Mucosa of descending colon (tissue), 3 donors: Measurements from ENCODE around the gene MALRD1. TPM values are rescaled to one million over a fixed set of nuclear protein-coding genes. Genes with fewer than 3 reads are reported as not detected.
A peak's percentile ranks its signal among the peaks of the same experiment; 100 is the strongest.

ENCODE experiments used
- ATAC-seq: fragments of 200-7000 bp; cut with Tn5 transposase; one replicate; pipeline ENCODE4 v1.9.1; 2020; ENCODE audit warnings: mild to moderate bottlenecking, moderate library complexity
- DNase-seq, 3 donors: peaks; one replicate each; pipeline ENCODE4 v3.0.0-alpha.2; 2020
- H3K36me3 ChIP-seq: fragments of 200-600 bp; one replicate; pipeline ENCODE4 v1.8.0; 2021; ENCODE audit warnings: low read depth, mild to moderate bottlenecking
- H3K4me1 ChIP-seq: fragments of 200-600 bp; one replicate; pipeline ENCODE4 v1.8.0; 2021; ENCODE audit warnings: low read depth, mild to moderate bottlenecking
- H3K4me3 ChIP-seq: fragments of 200-600 bp; one replicate; pipeline ENCODE4 v1.8.0; 2021; ENCODE audit warnings: mild to moderate bottlenecking
- H3K9me3 ChIP-seq: fragments of 200-600 bp; one replicate; pipeline ENCODE4 v1.8.0; 2021; ENCODE audit warnings: mild to moderate bottlenecking
- intact Hi-C, 2 donors: fragments of 100-400 bp; cut with DNase I in 1 of 2; cut with micrococcal nuclease in 1 of 2; formaldehyde crosslinking; loops; one replicate each; pipeline versions ENCODE4 v1.11.0 to v1.11.1; 2022; cut with DNase I, micrococcal nuclease
- total RNA-seq, 3 donors: library from RNA; stranded (reverse); fragmentation: NEBNext Ultra II Directional in 2 of 3; extraction: Animal tissue kit (Norgen Biotek cat#: 25700) in 2 of 3; gene quantifications; one replicate each; pipeline versions ENCODE4 v1.2.1 to v1.2.4, GENCODE V29; 2021 to 2023
- TF ChIP-seq, protein P1 (sequence below): fragments of 200-600 bp; IDR thresholded peaks from one replicate; pipeline ENCODE4 v1.8.0; 2022; ENCODE audit warnings: antibody characterized with exemption, mild to moderate bottlenecking
- donor health status: DM: no; HTN: no; CAD: no; lungs with moderate emphysema.
- donor health status: DM: no; HTN: no; CAD: no.
- donor health status: DM: no; HTN: yes; CAD: no.

The MALRD1 gene
- total RNA-seq, 3 donors from 2014 or later, result 0.41 to 0.90 (median 0.60) TPM

DNA sequence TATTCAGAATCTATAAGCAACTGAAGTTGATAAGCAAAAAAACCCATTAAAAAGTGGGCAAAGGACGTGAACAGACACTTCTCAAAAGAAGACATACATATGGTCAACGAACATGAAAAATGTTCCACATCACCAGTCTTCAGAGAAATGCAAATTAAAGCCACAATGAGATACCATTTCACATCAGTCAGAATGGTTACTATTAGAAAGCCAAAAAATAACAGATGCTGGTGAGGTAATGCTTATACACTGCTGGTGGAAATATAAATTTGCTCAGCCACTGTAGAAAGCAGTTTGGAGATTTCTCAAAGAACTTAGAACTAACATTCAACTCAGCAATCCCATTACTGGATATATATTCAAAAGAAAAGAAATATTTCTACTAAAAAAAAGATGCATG, 434.8 kb downstream of the MALRD1 start:
- no peak for ATAC-seq
- TF ChIP-seq, protein P1, sequence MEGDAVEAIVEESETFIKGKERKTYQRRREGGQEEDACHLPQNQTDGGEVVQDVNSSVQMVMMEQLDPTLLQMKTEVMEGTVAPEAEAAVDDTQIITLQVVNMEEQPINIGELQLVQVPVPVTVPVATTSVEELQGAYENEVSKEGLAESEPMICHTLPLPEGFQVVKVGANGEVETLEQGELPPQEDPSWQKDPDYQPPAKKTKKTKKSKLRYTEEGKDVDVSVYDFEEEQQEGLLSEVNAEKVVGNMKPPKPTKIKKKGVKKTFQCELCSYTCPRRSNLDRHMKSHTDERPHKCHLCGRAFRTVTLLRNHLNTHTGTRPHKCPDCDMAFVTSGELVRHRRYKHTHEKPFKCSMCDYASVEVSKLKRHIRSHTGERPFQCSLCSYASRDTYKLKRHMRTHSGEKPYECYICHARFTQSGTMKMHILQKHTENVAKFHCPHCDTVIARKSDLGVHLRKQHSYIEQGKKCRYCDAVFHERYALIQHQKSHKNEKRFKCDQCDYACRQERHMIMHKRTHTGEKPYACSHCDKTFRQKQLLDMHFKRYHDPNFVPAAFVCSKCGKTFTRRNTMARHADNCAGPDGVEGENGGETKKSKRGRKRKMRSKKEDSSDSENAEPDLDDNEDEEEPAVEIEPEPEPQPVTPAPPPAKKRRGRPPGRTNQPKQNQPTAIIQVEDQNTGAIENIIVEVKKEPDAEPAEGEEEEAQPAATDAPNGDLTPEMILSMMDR, result no peak

DNA sequence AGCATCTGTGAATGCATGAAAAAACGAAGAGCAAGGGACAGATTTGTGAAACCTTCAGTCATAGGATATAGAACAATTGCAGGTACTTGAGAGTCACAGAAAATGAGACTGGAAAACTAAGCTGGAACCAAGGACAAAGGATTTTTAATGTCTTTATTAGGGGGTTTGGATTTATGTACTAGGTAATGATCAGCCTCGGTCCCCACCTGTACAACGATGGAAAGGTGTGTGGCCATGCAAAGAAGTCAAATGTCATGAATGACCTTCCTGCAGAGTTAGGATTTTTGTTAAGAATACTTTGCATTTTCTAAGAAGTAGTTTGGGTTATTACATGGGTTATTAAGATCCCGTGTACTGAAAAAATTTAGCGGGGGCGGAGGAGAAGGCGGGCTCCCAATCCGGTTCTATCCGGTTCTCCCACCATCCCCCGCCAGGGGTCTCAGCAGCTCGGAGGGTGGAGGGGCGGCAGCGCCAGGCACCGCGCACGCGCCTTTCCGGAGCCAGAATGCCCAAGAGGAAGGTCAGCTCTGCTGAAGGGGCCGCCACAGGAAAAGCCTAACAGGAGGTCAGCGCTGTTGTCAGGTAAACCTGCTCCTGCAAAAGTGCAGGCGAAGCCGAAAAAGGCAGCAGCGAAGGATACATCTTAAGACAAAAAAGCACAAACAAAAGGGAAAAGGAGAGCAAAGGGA, 440.1 kb downstream of the MALRD1 start:
- TF ChIP-seq, protein P1, result no peak
- H3K4me1 ChIP-seq, result no peaks in the 10 kb centered on the region
- no peaks in the 10 kb centered on the region for H3K9me3 ChIP-seq
- ATAC-seq, result no peak
- intact Hi-C loops, result no loop called here
- peak in 2 of 3 donors; percentile 25 to 50 for DNase-seq
- H3K4me3 ChIP-seq, result no peak overlapping the region
- no peaks in the 10 kb centered on the region for H3K36me3 ChIP-seq

More for the DNA sequence above, 434.8 kb downstream of the MALRD1 start:
- Histone ChIP-seq H3K4me3 (no peak overlapping the region), H3K9me3 (no peaks in the 10 kb centered on the region), H3K4me1 (no peaks in the 10 kb centered on the region), H3K36me3 (no peaks in the 10 kb centered on the region)
- intact Hi-C loops, result no loop called here
- DNase-seq, result no peak

DNA sequence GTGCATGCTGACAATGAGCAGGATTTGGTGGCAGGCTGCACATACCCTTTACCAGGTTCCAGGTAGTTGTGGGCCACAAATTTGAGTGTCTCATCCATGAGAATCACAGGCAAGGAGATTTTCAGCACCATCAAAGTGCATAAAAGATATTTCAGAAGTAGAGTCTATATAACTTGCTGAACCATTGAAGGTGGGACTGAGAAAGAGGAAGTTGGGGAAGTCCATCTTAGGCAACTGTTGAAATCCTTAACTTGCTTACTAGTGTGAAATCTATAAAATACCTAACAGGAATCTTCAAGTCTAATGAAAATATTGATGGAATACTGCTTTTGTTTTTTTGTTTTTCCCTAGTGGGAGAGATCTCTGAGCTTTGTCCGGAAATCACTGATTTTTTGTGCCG, 442.6 kb downstream of the MALRD1 start:
- intact Hi-C loops, result no loop called here
- Histone ChIP-seq H3K4me3 (no peak overlapping the region), H3K36me3 (no peaks in the 10 kb centered on the region), H3K9me3 (no peaks in the 10 kb centered on the region), H3K4me1 (no peaks in the 10 kb centered on the region)
- DNase-seq (no peak), ATAC-seq (no peak)
- TF ChIP-seq, protein P1, result no peak

DNA sequence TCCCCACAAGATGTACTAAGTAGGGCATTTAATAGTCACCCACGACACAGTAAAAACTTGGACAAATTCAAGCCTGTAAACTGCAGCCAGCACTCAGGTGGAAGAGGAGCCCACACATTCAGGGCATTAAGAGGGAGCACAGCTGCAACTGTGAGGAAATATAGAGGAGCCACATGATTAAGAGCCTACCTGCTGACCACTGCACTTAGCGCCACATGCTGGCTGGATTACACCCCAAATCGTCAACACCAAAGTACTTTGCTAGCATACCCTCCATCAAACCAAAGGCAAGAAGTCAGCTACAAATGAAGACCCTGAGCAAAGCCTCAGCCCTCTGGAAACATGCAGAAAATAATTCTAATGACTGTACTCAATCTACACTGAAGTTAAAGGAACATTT, 445.3 kb downstream of the MALRD1 start:
- no peak for ATAC-seq
- Histone ChIP-seq H3K4me3 (no peak overlapping the region), H3K36me3 (no peaks in the 10 kb centered on the region), H3K9me3 (no peaks in the 10 kb centered on the region), H3K4me1 (no peaks in the 10 kb centered on the region)
- TF ChIP-seq, protein P1, result no peak
- intact Hi-C loops, result no loop called here
- no peak for DNase-seq

DNA sequence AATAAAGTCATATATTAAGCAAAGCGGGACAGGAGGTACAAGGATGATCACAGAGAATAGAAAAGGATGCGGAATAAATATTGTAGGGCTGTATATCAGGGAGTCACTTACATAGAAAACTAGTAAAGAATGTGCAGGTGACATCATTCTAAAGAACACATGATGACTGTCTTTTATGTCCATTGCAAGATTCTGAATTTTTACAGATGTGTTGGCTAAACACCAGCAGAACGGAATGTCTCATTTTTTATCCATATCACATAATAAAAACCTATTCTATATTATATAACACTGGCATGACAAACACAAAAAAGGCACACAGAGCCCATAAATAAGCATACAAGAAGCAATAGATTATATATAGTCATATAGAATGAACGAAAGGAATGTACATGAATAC, 448.4 kb downstream of the MALRD1 start:
- Histone ChIP-seq H3K9me3 (no peaks in the 10 kb centered on the region), H3K4me1 (no peaks in the 10 kb centered on the region), H3K36me3 (no peaks in the 10 kb centered on the region), H3K4me3 (no peak overlapping the region)
- DNase-seq (no peak), ATAC-seq (no peak)
- intact Hi-C loops, result no loop called here
- TF ChIP-seq, protein P1, result no peak
